Keratinocyte (primary cell): Measurements from ENCODE around the gene IQCF2. TPM values are rescaled to one million over a fixed set of nuclear protein-coding genes. Genes with fewer than 3 reads are reported as not detected.

Experiments
- DNase-seq: peaks from one replicate; pipeline ENCODE4 v3.0.0-alpha.2; 2011; ENCODE audit warnings: low read depth, missing footprints, low spot score
- FAIRE-seq: peaks from 2 replicates; lab custom pipeline; 2011; peaks lifted over from hg19 to GRCh38; lab: Jason Lieb, UNC
- H2AFZ ChIP-seq: 2 replicates; pipeline ENCODE4 v1.6.0; 2012; ENCODE audit warnings: low read length, control low read depth, inconsistent platforms; ENCODE audit not compliant: control insufficient read depth
- H3K27ac ChIP-seq: 2 replicates; pipeline ENCODE4 v1.5.1; 2011; ENCODE audit warnings: low read length; ENCODE audit not compliant: control insufficient read depth, insufficient read depth
- H3K27me3 ChIP-seq: 3 replicates; pipeline ENCODE4 v1.6.0; 2011; ENCODE audit warnings: low read length; ENCODE audit not compliant: control insufficient read depth, insufficient read depth; ENCODE audit errors: extremely low read depth
- H3K36me3 ChIP-seq, 2 experiments: 2 replicates in 1 of 2; 3 replicates in 1 of 2; pipeline ENCODE4 v1.5.1; 2011; ENCODE audit warnings: low read length in 2 of 2, mild to moderate bottlenecking in 1 of 2; ENCODE audit not compliant: control insufficient read depth in 2 of 2, insufficient read depth in 2 of 2; ENCODE audit errors: extremely low read depth in 1 of 2
- H3K4me1 ChIP-seq: 3 replicates; pipeline ENCODE4 v1.5.1; 2011; ENCODE audit warnings: low read length; ENCODE audit not compliant: control insufficient read depth, insufficient read depth; ENCODE audit errors: extremely low read depth
- H3K4me2 ChIP-seq: 3 replicates; pipeline ENCODE4 v1.6.0; 2011; ENCODE audit warnings: low read depth, low read length; ENCODE audit not compliant: control insufficient read depth, insufficient read depth; ENCODE audit errors: extremely low read depth
- H3K4me3 ChIP-seq, 3 experiments: fragments of 200-600 bp in 1 of 3; sonication (generic) in 1 of 3; 2 replicates in 2 of 3; 3 replicates in 1 of 3; pipeline ENCODE4 v1.5.1; 2011 to 2016; ENCODE audit warnings: low read length in 3 of 3, mild to moderate bottlenecking in 3 of 3, control low read depth in 2 of 3, inconsistent platforms in 1 of 3, low read depth in 1 of 3, mixed read lengths in 1 of 3, mixed run types in 1 of 3, moderate library complexity in 1 of 3; ENCODE audit not compliant: control insufficient read depth in 2 of 3, insufficient read depth in 2 of 3; ENCODE audit errors: extremely low read depth in 1 of 3
- H3K79me2 ChIP-seq: 2 replicates; pipeline ENCODE4 v1.6.0; 2012; ENCODE audit warnings: low read length; ENCODE audit not compliant: control insufficient read depth, insufficient read depth
- H3K9ac ChIP-seq: 3 replicates; pipeline ENCODE4 v1.6.0; 2011; ENCODE audit warnings: low read length; ENCODE audit not compliant: control insufficient read depth, insufficient read depth; ENCODE audit errors: extremely low read depth
- H3K9me1 ChIP-seq: 3 replicates; pipeline ENCODE4 v1.6.0; 2011; ENCODE audit warnings: low read length; ENCODE audit not compliant: control insufficient read depth, insufficient read depth; ENCODE audit errors: extremely low read depth
- H3K9me3 ChIP-seq: 2 replicates; pipeline ENCODE4 v1.5.1; 2012; ENCODE audit warnings: low read depth, low read length; ENCODE audit not compliant: control insufficient read depth
- H4K20me1 ChIP-seq: 3 replicates; pipeline ENCODE4 v1.6.0; 2011; ENCODE audit warnings: low read length; ENCODE audit not compliant: control insufficient read depth, insufficient read depth; ENCODE audit errors: extremely low read depth
- CTCF ChIP-seq, 3 experiments: IDR thresholded peaks in 1 of 3; conservative IDR thresholded peaks in 1 of 3; optimal IDR thresholded peaks in 1 of 3; 2 replicates in 2 of 3; 3 replicates in 1 of 3; pipeline versions ENCODE3 to v1.5.1; 2011; ENCODE audit warnings: low read length in 3 of 3, mild to moderate bottlenecking in 3 of 3, moderate library complexity in 2 of 3, control low read depth in 1 of 3, inconsistent platforms in 1 of 3; ENCODE audit not compliant: insufficient read depth in 2 of 3; ENCODE audit errors: extremely low read depth in 1 of 3
- EZH2 ChIP-seq: IDR thresholded peaks from one replicate; pipeline ENCODE4 v1.6.1; 2012; ENCODE audit warnings: inconsistent platforms, mild to moderate bottlenecking, low read length, moderate library complexity
- dilution Hi-C: fragments of 300-500 bp; cut with MboI; formaldehyde crosslinking; loops from one replicate; pipeline ENCODE4 v1.7.0; 2020; ENCODE audit warnings: low sequenced_read_pairs; ENCODE audit not compliant: extremely low pct_ligation_motif_present
- polyA plus RNA-seq, 5 experiments: library from polyadenylated mRNA; depleted of rRNA in 3 of 5; stranded (reverse) in 3 of 5; stranded (forward) in 1 of 5; unstranded in 1 of 5; fragments of >200 nt; gene quantifications; 1 replicate in 1 of 5; 2 replicates in 3 of 5; 3 replicates in 1 of 5; pipeline versions ENCODE4 v1.2.1 to v1.2.3, GENCODE V29; 2011 to 2012; ENCODE audit warnings: missing spikeins in 2 of 5, low read depth in 1 of 5, low replicate concordance in 1 of 5

IQCF2 gene
- polyA plus RNA-seq, 1 donor (not counting 4 experiments of a cell fraction or from before 2014, with no cell fraction given), result not detected

- no peak overlapping the region for H3K4me3 ChIP-seq
- no peak for FAIRE-seq
- H4K20me1 ChIP-seq, result no peaks in the 10 kb centered on the region
- no peaks in the 10 kb centered on the region for H3K4me1 ChIP-seq
- H3K27me3 ChIP-seq, result peaks cover 15% of the 10 kb centered on the region
- H3K9ac ChIP-seq, result no peak overlapping the region
- DNase-seq, result no peak
- dilution Hi-C loops, result no loop called here
- TF ChIP-seq CTCF (optimal IDR thresholded peaks at IDR 0.05 in 1 of 3, IDR thresholded peaks at IDR 0.05 in 1 of 3, conservative IDR thresholded peaks at IDR 0.05 in 1 of 3; ENCODE audit: extremely low read depth in 1 of 3, insufficient read depth in 2 of 3, low read length in 3 of 3) (no peak), EZH2 (no peak)
- no peaks in the 10 kb centered on the region for H3K9me1 ChIP-seq
- H3K36me3 ChIP-seq, result no peaks in the 10 kb centered on the region
- H3K79me2 ChIP-seq, result no peaks in the 10 kb centered on the region
- H3K4me2 ChIP-seq, result no peak overlapping the region
- no peak overlapping the region for H2AFZ ChIP-seq
- H3K9me3 ChIP-seq, result no peaks in the 10 kb centered on the region
- no peak overlapping the region for H3K27ac ChIP-seq
These were observed 12.5 kb downstream of the IQCF2 start for GRCh38 chr3:51873876-51874275.

DNA sequence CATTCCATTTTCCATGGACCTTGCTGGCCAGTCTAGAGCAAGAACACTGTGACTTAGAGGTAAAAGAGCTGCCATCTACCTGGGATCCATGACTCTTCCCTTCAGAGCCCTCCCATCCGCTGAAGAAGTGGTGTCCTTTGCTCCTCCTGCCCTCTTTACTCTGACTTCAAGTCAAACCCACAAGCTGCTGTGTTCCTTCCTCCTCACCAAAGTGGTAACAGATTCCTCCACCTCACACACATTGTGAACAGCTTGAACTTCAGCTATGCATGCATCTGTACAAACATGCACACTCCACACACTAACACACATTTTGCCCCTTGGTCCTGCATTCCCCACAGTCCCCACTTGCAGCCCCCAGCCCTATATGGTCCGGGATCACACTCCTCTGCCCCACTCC, 13.0 kb downstream of the IQCF2 start:
- Histone ChIP-seq H3K79me2 (no peaks in the 10 kb centered on the region), H3K4me1 (no peaks in the 10 kb centered on the region), H3K9ac (no peak overlapping the region), H3K9me3 (no peaks in the 10 kb centered on the region), H3K9me1 (no peaks in the 10 kb centered on the region), H3K36me3 (no peaks in the 10 kb centered on the region), H3K4me3 (no peak overlapping the region), H3K27me3 (peaks cover 15% of the 10 kb centered on the region), H4K20me1 (no peaks in the 10 kb centered on the region), H2AFZ (no peak overlapping the region), H3K4me2 (no peak overlapping the region), H3K27ac (no peak overlapping the region)
- DNase-seq (no peak), FAIRE-seq (no peak)
- dilution Hi-C loops, result no loop called here
- no peak for TF ChIP-seq CTCF (optimal IDR thresholded peaks at IDR 0.05 in 1 of 3, IDR thresholded peaks at IDR 0.05 in 1 of 3, conservative IDR thresholded peaks at IDR 0.05 in 1 of 3; ENCODE audit: extremely low read depth in 1 of 3, insufficient read depth in 2 of 3, low read length in 3 of 3)
- no peak for TF ChIP-seq EZH2
